OCI-LY7 (cell line): ENCODE measurements around the gene TTC16.

Experiments used
- CTCF ChIP-seq: fragments of 200-600 bp; sonication (generic); conservative IDR thresholded peaks from 2 replicates; pipeline ENCODE4 v1.5.1; 2014; ENCODE audit warnings: mild to moderate bottlenecking, antibody characterized with exemption, low read length, moderate library complexity, mixed read lengths
- EZH2phosphoT487 ChIP-seq: fragments of 200-600 bp; sonication (generic); IDR thresholded peaks from 2 replicates; pipeline ENCODE4 v1.6.1; 2018; ENCODE audit warnings: low read depth, borderline replicate concordance, mild to moderate bottlenecking, mixed run types, antibody characterized with exemption, low read length, moderate library complexity, mixed read lengths

- no peak for TF ChIP-seq CTCF
- no peak for TF ChIP-seq EZH2phosphoT487
These were observed 49.5 kb downstream of the TTC16 start for GRCh38 chr9:127765418-127765817.
